ENCODE data around the gene GYS1. TPM values are rescaled to one million over a fixed set of nuclear protein-coding genes. Genes with fewer than 3 reads are reported as not detected.
A peak's percentile ranks its signal among the peaks of the same experiment; 100 is the strongest.

Gene GYS1
- total RNA-seq, 2 experiments from 2014 or later, result 29.6 to 31.2 TPM

DNA sequence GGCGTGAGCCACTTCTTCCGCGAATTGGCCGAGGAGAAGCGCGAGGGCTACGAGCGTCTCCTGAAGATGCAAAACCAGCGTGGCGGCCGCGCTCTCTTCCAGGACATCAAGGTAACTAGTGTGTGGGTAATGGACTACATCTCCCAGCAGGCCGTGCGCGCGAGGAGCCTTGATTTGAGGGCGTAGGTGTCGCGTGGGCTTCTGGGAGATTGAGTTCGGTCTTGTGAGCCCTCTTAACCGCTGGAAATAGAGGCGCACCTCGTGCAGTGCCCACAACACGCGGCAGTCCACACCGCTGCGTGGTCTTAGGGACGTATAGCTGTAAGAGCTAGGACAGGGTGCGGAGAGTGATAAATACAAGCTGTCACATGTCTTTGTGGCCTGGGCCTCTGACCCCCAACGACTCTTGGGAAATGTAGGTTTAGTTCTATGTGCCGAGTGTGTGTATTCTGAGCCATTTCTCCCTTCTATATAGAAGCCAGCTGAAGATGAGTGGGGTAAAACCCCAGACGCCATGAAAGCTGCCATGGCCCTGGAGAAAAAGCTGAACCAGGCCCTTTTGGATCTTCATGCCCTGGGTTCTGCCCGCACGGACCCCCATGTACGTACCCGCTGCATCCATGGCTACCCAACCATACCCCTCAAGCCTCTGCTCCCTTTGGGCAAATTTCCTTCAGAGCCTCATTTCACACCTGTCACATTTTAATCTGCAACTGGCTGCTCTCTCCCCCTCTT lies 27.1 kb downstream of the GYS1 start:
- Mint-ChIP-seq H3K9me3 (no peaks in the 10 kb centered on the region), H3K27ac (peak overlapping the region; percentile 97), H3K4me3 (peak overlapping the region; percentile 100), H3K4me1 (ENCODE audit: low read depth) (peaks cover 58% of the 10 kb centered on the region), H3K27me3 (ENCODE audit: low read depth) (no peaks in the 10 kb centered on the region), H3K36me3 (ENCODE audit: low read depth) (peaks cover 35% of the 10 kb centered on the region)
- DNase-seq, result peak; percentile 93
- intact Hi-C loops (cut with micrococcal nuclease), result loop anchor here (1.0 to 5.0 kb wide), 8 partner anchors 12 to 674 kb away; partner anchors contain the start of genes BAX, DHDH, GYS1 and NUCB1
- CTCF ChIA-PET, result interaction anchor here (1.4 to 2.2 kb wide), 3 partner anchors 12 to 123 kb away, joined by 3 to 11 read pairs (median 4); partner anchors contain the start of genes GYS1 and RUVBL2

DNA sequence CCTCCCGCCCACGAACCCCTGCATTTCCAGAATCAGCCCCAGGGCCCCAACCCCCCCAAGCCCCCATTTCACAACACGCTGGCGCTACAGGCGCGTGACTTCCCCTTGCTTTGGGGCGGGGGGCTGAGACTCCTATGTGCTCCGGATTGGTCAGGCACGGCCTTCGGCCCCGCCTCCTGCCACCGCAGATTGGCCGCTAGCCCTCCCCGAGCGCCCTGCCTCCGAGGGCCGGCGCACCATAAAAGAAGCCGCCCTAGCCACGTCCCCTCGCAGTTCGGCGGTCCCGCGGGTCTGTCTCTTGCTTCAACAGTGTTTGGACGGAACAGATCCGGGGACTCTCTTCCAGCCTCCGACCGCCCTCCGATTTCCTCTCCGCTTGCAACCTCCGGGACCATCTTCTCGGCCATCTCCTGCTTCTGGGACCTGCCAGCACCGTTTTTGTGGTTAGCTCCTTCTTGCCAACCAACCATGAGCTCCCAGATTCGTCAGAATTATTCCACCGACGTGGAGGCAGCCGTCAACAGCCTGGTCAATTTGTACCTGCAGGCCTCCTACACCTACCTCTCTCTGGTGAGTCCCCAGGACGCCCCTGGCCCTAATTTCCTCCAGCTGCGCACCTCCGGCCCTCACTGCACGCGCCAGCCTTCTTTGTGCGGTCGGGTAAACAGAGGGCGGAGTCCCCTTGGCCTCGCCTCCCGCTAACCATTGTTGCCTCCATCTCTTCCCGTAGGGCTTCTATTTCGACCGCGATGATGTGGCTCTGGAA lies 27.9 kb downstream of the GYS1 start, which contains the start of gene FTL:
Gene FTL (plus strand): TSS at position 270 of the 766 bp plus-strand sequence. CDS start 199 bp downstream, at position 469.
- Mint-ChIP-seq H3K9me3 (no peaks in the 10 kb centered on the region), H3K36me3 (ENCODE audit: low read depth) (peaks cover 38% of the 10 kb centered on the region), H3K4me1 (ENCODE audit: low read depth) (peaks cover 56% of the 10 kb centered on the region), H3K27me3 (ENCODE audit: low read depth) (no peaks in the 10 kb centered on the region), H3K4me3 (peak within 1 kb of the TSS; percentile 100), H3K27ac (peak within 1 kb of the TSS; percentile 97)
- peak; percentile 93 for DNase-seq
- intact Hi-C loops (cut with micrococcal nuclease), result loop anchor here (1.0 to 5.0 kb wide), 7 partner anchors 11 to 675 kb away; partner anchors contain the start of genes BAX, DHDH, GYS1 and NUCB1
- CTCF ChIA-PET, result interaction anchor here (1.2 to 2.2 kb wide), 2 partner anchors 14 to 28 kb away, joined by 3 to 11 read pairs; partner anchors contain the start of genes GYS1 and RUVBL2

DNA sequence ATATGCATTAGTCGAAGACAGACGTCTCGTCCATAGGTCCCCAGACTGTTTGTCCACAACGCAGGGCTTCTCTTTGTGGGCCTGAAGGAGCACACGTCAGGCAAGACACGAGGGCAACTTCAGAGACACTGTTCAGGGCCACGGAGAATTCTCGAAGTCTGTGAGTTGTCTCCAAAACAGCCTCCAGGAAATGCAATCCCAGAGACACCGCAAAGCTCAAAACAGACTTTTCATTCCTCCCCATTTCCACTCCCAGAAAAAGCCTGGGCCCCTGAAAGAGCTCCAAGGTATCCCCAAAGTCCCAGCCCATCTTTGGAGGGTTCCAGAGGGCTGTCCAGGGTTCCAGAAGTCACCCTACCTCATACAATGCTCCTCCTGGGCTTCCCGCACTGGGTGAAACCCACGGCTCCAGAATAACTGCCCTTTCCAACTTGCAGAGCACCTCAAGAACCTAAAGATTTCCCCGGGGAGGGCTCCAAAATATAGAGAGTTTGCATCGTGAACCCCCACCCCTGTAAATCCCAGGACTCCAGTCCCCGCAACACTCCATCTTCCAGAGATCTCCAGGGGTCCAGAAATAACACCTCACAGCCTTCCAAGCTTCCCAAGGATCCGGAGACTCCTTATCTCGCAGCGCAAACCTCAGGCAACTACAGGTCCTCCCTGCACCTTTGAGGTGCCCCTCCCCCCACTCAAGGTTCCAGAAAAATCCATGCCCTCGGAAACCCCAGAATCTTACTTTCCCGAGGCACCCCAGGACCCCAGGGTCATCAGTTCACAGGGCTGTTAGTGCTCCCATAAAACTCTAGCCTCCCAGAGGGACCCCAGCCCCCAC lies 28.7 kb downstream of the GYS1 start:
- H3K4me3 Mint-ChIP-seq, result peak overlapping the region; percentile 100
- peak overlapping the region; percentile 97 for H3K27ac Mint-ChIP-seq
- H3K4me1 Mint-ChIP-seq (ENCODE audit: low read depth), result peaks cover 56% of the 10 kb centered on the region
- peaks cover 40% of the 10 kb centered on the region for H3K36me3 Mint-ChIP-seq (ENCODE audit: low read depth)
- CTCF ChIA-PET, result interaction anchor here (1.2 to 1.3 kb wide), 2 partner anchors 13 to 91 kb away, joined by 3 read pairs; no protein-coding TSS in a partner anchor
- intact Hi-C loops (cut with micrococcal nuclease), result loop anchor here (1.0 to 5.0 kb wide), 7 partner anchors 10 to 676 kb away; partner anchors contain the start of genes BAX, DHDH, GYS1 and NUCB1
- no peaks in the 10 kb centered on the region for H3K9me3 Mint-ChIP-seq
- DNase-seq, result peak; percentile 44
- H3K27me3 Mint-ChIP-seq (ENCODE audit: low read depth), result no peaks in the 10 kb centered on the region

DNA sequence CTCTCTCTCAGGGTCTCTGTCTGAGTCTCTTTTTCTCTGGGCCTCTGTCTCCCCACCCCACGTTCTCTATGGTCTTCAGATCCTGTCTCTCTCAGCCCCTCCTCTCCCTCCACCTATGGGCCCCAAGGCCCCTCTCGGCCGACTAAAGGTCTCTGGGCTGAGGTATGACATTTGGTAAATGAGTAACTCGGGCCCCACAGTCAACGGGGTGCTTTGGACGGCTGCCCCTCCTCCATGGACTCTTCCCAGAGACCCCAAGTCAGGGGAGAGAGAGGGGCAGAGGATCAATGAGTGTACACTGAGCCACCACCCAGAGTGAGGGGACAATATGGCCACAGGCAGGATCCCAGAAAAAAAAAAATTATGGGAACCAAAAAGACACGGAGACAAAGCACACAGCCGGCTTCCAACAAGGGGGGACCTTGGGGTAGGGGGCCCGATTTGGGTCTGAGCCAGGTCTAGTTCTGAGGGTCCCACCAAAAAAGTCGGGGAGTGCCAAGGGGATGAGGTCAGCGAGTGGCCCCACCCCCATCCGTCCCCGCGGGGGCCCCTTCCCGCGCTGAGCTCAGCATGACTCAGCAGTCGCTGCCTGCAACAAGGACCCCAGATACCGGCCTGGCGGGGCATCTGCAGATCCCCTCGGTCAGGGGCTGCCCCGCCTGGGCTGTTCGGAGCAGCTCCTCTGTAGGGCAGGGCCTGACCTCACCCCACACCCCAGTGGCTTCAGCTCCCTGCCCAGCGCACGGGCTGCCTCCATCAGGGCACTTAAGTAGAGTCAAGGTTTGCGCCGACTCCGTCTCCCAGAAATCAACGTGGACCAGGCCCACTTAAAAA lies 29.5 kb downstream of the GYS1 start:
- Mint-ChIP-seq H3K4me3 (peak overlapping the region; percentile 100), H3K27me3 (ENCODE audit: low read depth) (no peaks in the 10 kb centered on the region), H3K9me3 (no peaks in the 10 kb centered on the region), H3K4me1 (ENCODE audit: low read depth) (peaks cover 58% of the 10 kb centered on the region), H3K36me3 (ENCODE audit: low read depth) (peaks cover 41% of the 10 kb centered on the region), H3K27ac (peak overlapping the region; percentile 97)
- peak; percentile 86 for DNase-seq
- CTCF ChIA-PET, result interaction anchor here (1.3 kb wide), 1 partner anchor 90 kb away, joined by 3 read pairs; no protein-coding TSS in a partner anchor
- intact Hi-C loops (cut with micrococcal nuclease), result loop anchor here (2.0 kb wide), 1 partner anchor 31 kb away; the partner anchor contains the start of gene DHDH

DNA sequence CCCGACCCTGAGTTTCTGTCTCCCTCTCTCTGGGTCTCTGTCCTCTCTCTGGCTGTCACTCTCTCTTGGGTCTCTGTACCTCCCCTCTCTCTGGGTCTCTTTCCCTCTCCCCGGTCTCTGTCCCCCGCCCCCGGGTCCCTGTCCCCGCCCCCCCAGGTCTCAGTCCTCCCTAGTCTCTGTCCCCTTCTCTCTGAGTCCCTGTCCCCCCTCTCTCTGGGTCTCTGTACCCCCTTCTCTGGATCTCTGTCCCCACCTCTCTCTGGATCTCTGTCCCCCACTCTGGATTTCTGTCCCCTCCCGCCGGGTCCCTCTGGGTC lies 30.3 kb downstream of the GYS1 start:
- intact Hi-C loops (cut with micrococcal nuclease), result no loop called here
- Mint-ChIP-seq H3K27ac (peak overlapping the region; percentile 97), H3K4me1 (ENCODE audit: low read depth) (peaks cover 59% of the 10 kb centered on the region), H3K4me3 (peak overlapping the region; percentile 53), H3K9me3 (no peaks in the 10 kb centered on the region), H3K36me3 (ENCODE audit: low read depth) (peaks cover 42% of the 10 kb centered on the region), H3K27me3 (ENCODE audit: low read depth) (no peaks in the 10 kb centered on the region)
- DNase-seq, result no peak
- CTCF ChIA-PET, result no interaction called here

DNA sequence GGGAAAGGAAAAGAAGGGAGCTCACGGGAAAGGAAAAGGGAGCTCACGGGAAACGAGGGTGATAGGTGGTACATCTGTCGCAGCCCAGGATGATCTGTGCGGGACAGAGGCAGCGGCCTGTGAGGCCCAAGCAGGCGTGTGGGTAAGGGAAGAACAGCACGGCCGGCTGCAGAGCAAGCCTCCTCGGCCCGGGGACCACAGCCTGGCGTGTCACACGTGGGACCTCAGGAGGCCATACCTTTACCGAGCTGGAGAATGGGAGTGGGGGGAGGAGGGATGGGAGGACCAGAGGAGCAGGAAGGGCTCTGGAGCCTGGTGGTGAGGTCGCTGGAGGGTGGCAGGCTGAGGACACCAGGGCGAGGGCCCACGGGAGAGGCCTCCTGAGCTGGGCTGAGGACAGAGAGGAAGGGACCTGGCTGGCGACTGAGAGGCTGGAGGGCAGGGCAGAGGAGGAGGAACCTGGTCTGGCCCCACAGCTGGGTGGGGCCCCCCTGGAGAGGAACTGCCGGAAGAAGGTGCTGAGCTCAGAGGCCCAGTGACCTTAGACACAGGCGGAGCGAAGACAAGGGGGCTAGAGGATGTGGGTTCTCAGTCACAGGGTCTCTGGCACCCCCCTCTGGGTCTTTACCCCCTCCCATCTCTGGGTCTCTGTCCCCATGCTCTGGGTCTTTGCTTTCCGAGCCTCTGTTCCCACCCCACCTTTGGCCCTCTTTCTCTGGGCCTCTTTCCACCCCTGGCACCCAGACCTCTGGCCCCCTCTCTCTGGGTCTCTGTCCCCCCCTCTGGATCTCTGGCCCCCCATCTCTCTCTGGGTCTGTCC lies 30.9 kb downstream of the GYS1 start:
- peak; percentile 62 for DNase-seq
- peak overlapping the region; percentile 53 for H3K4me3 Mint-ChIP-seq
- CTCF ChIA-PET, result interaction anchor here (0.6 to 1.0 kb wide), 2 partner anchors 9 to 75 kb away, joined by 3 to 6 read pairs; no protein-coding TSS in a partner anchor
- intact Hi-C loops (cut with micrococcal nuclease), result no loop called here
- H3K36me3 Mint-ChIP-seq (ENCODE audit: low read depth), result peaks cover 48% of the 10 kb centered on the region
- peak overlapping the region; percentile 97 for H3K27ac Mint-ChIP-seq
- no peaks in the 10 kb centered on the region for H3K9me3 Mint-ChIP-seq
- H3K27me3 Mint-ChIP-seq (ENCODE audit: low read depth), result no peaks in the 10 kb centered on the region
- H3K4me1 Mint-ChIP-seq (ENCODE audit: low read depth), result peaks cover 60% of the 10 kb centered on the region

DNA sequence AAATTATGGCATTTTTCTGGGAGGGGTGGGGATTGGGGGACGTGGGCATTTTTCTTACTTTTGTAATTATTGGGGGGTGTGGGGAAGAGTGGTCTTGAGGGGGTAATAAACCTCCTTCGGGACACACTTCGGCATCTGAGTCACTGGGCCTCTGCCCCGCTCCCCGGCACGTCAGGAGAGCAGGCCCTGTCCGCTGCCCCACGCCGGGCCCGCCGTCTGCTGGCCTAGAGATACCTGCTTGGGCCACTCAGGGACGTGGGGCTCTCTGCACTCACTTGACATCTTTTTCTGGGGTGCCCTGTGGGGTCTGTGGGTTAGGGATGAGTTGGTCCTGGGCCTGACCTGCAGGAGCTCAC lies 31.5 kb downstream of the GYS1 start:
- H3K36me3 Mint-ChIP-seq (ENCODE audit: low read depth), result peaks cover 47% of the 10 kb centered on the region
- H3K27me3 Mint-ChIP-seq (ENCODE audit: low read depth), result no peaks in the 10 kb centered on the region
- intact Hi-C loops (cut with micrococcal nuclease), result no loop called here
- H3K27ac Mint-ChIP-seq, result peak overlapping the region; percentile 97
- H3K9me3 Mint-ChIP-seq, result no peaks in the 10 kb centered on the region
- peak overlapping the region; percentile 53 for H3K4me3 Mint-ChIP-seq
- DNase-seq, result no peak
- CTCF ChIA-PET, result interaction anchor here (0.6 to 1.0 kb wide), 2 partner anchors 9 to 75 kb away, joined by 3 to 6 read pairs; no protein-coding TSS in a partner anchor
- H3K4me1 Mint-ChIP-seq (ENCODE audit: low read depth), result peaks cover 58% of the 10 kb centered on the region

DNA sequence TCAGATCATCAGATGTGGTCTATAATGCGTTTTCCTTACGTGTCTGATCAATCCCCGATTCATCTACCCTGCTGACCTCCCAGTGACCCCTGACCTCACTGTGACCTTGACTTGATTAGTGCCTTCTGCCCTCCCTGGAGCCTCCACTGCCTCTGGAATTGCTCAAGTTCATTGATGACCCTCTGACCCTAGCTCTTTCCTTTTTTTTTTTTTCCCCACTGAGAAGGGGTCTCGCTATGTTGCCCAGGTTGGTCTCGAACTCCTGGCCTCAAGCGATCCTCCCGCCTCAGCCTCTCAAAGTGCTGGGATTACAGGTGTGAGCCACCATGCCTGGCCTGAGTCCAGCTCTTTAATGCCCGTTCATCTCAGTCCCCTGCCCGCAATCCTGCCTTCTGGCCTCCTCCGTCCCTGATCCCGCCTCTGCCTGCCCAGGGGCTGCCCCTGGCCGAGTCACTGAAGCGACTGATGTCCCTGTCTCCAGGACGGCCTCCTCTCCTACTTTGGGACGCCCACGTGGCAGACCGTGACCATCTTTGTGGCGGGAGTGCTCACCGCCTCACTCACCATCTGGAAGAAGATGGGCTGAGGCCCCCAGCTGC lies 32.0 kb downstream of the GYS1 start:
- Mint-ChIP-seq H3K27me3 (ENCODE audit: low read depth) (no peaks in the 10 kb centered on the region), H3K27ac (peak overlapping the region; percentile 57), H3K4me3 (no peak overlapping the region), H3K4me1 (ENCODE audit: low read depth) (peaks cover 56% of the 10 kb centered on the region), H3K36me3 (ENCODE audit: low read depth) (peaks cover 45% of the 10 kb centered on the region), H3K9me3 (no peaks in the 10 kb centered on the region)
- DNase-seq, result no peak
- CTCF ChIA-PET, result interaction anchor here (0.6 kb wide), 1 partner anchor 74 kb away, joined by 3 read pairs; no protein-coding TSS in a partner anchor
- intact Hi-C loops (cut with micrococcal nuclease), result no loop called here

DNA sequence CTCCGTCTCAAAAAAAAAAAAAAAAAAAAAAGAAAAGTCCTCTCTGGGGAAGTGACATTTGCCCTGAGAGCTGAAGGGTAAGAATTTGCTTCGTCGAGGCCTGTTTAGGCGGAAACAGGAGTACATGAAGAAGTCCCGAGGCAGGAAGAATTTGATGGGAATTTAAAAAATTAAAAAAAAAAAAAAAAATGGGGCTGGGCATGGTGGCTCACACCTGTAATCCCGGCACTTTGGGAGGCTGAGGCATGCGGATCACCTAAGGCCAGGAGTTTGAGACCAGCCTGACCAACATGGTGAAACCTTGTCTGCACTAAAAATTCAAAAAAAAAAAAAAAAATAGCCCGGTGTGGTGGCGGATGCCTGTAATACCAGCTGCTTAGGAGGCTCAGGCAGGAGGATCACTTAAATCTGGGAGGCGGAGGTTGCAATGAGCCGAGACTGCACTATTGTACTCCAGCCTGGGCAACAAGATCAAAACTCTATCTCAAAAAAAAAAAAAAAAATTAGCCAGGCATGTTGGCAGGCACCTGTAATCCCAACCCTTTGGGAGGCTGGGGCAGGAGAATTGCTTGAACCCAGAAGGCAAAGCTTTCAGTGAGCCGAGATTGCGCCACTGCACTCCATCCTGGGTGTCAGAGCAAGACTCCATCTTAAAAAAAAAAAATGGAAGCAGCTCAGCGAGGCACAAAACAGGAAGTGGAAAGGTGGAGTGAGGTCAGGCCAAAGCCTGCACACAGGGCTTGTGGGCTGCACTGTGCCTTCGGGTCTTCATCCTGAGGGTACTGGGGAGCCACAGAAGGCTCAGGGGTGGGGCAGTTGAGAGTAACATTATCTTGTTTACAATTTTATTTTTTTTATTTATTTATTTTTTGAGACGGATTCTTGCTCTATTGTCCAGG lies 33.5 kb downstream of the GYS1 start:
- peaks cover 44% of the 10 kb centered on the region for H3K36me3 Mint-ChIP-seq (ENCODE audit: low read depth)
- DNase-seq, result no peak
- CTCF ChIA-PET, result interaction anchor here (1.5 kb wide), 1 partner anchor 34 kb away, joined by 4 read pairs; the partner anchor contains the start of genes GYS1 and RUVBL2
- H3K9me3 Mint-ChIP-seq, result no peaks in the 10 kb centered on the region
- H3K27me3 Mint-ChIP-seq (ENCODE audit: low read depth), result no peaks in the 10 kb centered on the region
- no peak overlapping the region for H3K4me3 Mint-ChIP-seq
- intact Hi-C loops (cut with micrococcal nuclease), result no loop called here
- H3K27ac Mint-ChIP-seq, result no peak overlapping the region
- H3K4me1 Mint-ChIP-seq (ENCODE audit: low read depth), result peaks cover 59% of the 10 kb centered on the region
